H9 (cell line): ENCODE results near the gene SREBF1. TPM values are rescaled to one million over a fixed set of nuclear protein-coding genes. Genes with fewer than 3 reads are reported as not detected.

Source experiments
- DNase-seq: peaks from one replicate; pipeline ENCODE4 v3.0.0-alpha.2; 2017
- H2AFZ ChIP-seq: one replicate; pipeline ENCODE4 v1.6.1; 2013; ENCODE audit warnings: mild to moderate bottlenecking, low read length, control low read depth, moderate library complexity
- H2AK5ac ChIP-seq: 2 replicates; pipeline ENCODE4 v1.6.1; 2013; ENCODE audit warnings: low read length, control low read depth, mixed read lengths; ENCODE audit not compliant: insufficient read length
- H2BK120ac ChIP-seq: one replicate; pipeline ENCODE4 v1.6.1; 2013; ENCODE audit warnings: low read depth, mild to moderate bottlenecking, low read length, control low read depth, inconsistent platforms; ENCODE audit not compliant: poor library complexity, severe bottlenecking
- H2BK12ac ChIP-seq: 2 replicates; pipeline ENCODE4 v1.6.1; 2013; ENCODE audit warnings: low read length, control low read depth, mixed read lengths, low read depth; ENCODE audit not compliant: insufficient read length
- H2BK15ac ChIP-seq: 2 replicates; pipeline ENCODE4 v1.6.1; 2013; ENCODE audit warnings: low read depth, low read length, control low read depth
- H2BK20ac ChIP-seq: one replicate; pipeline ENCODE4 v1.6.1; 2013; ENCODE audit warnings: low read depth, mild to moderate bottlenecking, low read length, control low read depth, inconsistent platforms; ENCODE audit not compliant: poor library complexity, severe bottlenecking
- H2BK5ac ChIP-seq: 2 replicates; pipeline ENCODE4 v1.6.1; 2013; ENCODE audit warnings: low read length, control low read depth, mixed read lengths; ENCODE audit not compliant: insufficient read length
- H3K14ac ChIP-seq: 2 replicates; pipeline ENCODE4 v1.6.1; 2013; ENCODE audit warnings: low read length, control low read depth; ENCODE audit not compliant: insufficient read depth
- H3K18ac ChIP-seq: 2 replicates; pipeline ENCODE4 v1.6.1; 2013; ENCODE audit warnings: low read depth, mild to moderate bottlenecking, mixed read lengths, low read length, control low read depth; ENCODE audit not compliant: insufficient read length
- H3K23ac ChIP-seq: 2 replicates; pipeline ENCODE4 v1.6.1; 2013; ENCODE audit warnings: low read length, control low read depth, mixed read lengths, low read depth; ENCODE audit not compliant: insufficient read length
- H3K23me2 ChIP-seq: 2 replicates; pipeline ENCODE4 v1.6.1; 2013; ENCODE audit warnings: low read depth, mild to moderate bottlenecking, mixed read lengths, low read length, control low read depth; ENCODE audit not compliant: insufficient read length, poor library complexity, severe bottlenecking
- H3K27ac ChIP-seq: 2 replicates; pipeline ENCODE4 v1.5.1; 2013; ENCODE audit warnings: low read length, control low read depth, mixed read lengths, low read depth; ENCODE audit not compliant: insufficient read length
- H3K27me3 ChIP-seq: 2 replicates; pipeline ENCODE4 v1.6.1; 2013; ENCODE audit warnings: low read length, control low read depth, inconsistent platforms; ENCODE audit not compliant: insufficient read depth
- H3K4ac ChIP-seq: 2 replicates; pipeline ENCODE4 v1.6.1; 2013; ENCODE audit warnings: low read depth, mild to moderate bottlenecking, control low read depth, inconsistent platforms, low read length, moderate library complexity
- H3K4me1 ChIP-seq: 2 replicates; pipeline ENCODE4 v1.6.1; 2013; ENCODE audit warnings: low read length, control low read depth, inconsistent platforms; ENCODE audit not compliant: insufficient read depth
- H3K4me2 ChIP-seq: 2 replicates; pipeline ENCODE4 v1.6.1; 2013; ENCODE audit warnings: low read length, control low read depth, mixed read lengths; ENCODE audit not compliant: insufficient read length, insufficient read depth
- H3K56ac ChIP-seq: 2 replicates; pipeline ENCODE4 v1.6.1; 2013; ENCODE audit warnings: low read depth, mild to moderate bottlenecking, mixed read lengths, low read length, control low read depth; ENCODE audit not compliant: insufficient read length
- H3K79me1 ChIP-seq: 2 replicates; pipeline ENCODE4 v1.6.1; 2013; ENCODE audit warnings: low read depth, mild to moderate bottlenecking, moderate library complexity, low read length, control low read depth, inconsistent platforms; ENCODE audit not compliant: insufficient read depth, poor library complexity, severe bottlenecking
- H3K79me2 ChIP-seq: 2 replicates; pipeline ENCODE4 v1.6.1; 2013; ENCODE audit warnings: low read length, control low read depth, inconsistent platforms; ENCODE audit not compliant: insufficient read depth
- H3K9ac ChIP-seq: 2 replicates; pipeline ENCODE4 v1.6.1; 2013; ENCODE audit warnings: low read length, control low read depth, mixed read lengths; ENCODE audit not compliant: insufficient read length; ENCODE audit errors: extremely low read depth
- H3K9me3 ChIP-seq: one replicate; pipeline ENCODE4 v1.6.1; 2013; ENCODE audit warnings: low read depth, low read length, inconsistent platforms; ENCODE audit not compliant: control insufficient read depth
- H3T11ph ChIP-seq: one replicate; pipeline ENCODE4 v1.6.1; 2013; ENCODE audit warnings: mild to moderate bottlenecking, low read length, control low read depth, inconsistent platforms
- H4K20me1 ChIP-seq: one replicate; pipeline ENCODE4 v1.6.1; 2013; ENCODE audit not compliant: control insufficient read depth, insufficient read length, insufficient read depth
- H4K5ac ChIP-seq: 2 replicates; pipeline ENCODE4 v1.6.1; 2013; ENCODE audit warnings: low read depth, mild to moderate bottlenecking, mixed read lengths, low read length, control low read depth; ENCODE audit not compliant: insufficient read length
- H4K8ac ChIP-seq: replicated peaks from 2 replicates; pipeline ENCODE4 v1.6.1; 2013; ENCODE audit warnings: low read length, control low read depth, mixed read lengths, low read depth; ENCODE audit not compliant: insufficient read length
- H4K91ac ChIP-seq: 2 replicates; pipeline ENCODE4 v1.6.1; 2013; ENCODE audit warnings: low read depth, mild to moderate bottlenecking, moderate library complexity, mixed read lengths, low read length, control low read depth; ENCODE audit not compliant: insufficient read length
- H3K27ac Mint-ChIP-seq, 3 experiments: 2 replicates in 2 of 3; 3 replicates in 1 of 3; pipeline ENCODE4 v1.8.0; 2020 to 2021; ENCODE audit warnings: mixed read lengths in 3 of 3, mild to moderate bottlenecking in 1 of 3, moderate library complexity in 1 of 3
- H3K27me3 Mint-ChIP-seq: 2 replicates; pipeline ENCODE4 v1.8.0; 2021; ENCODE audit warnings: low read depth, mild to moderate bottlenecking, moderate library complexity, mixed read lengths
- H3K36me3 Mint-ChIP-seq, 3 experiments: 2 replicates in 2 of 3; 3 replicates in 1 of 3; pipeline ENCODE4 v1.8.0; 2020 to 2021; ENCODE audit warnings: low read depth in 3 of 3, mixed read lengths in 3 of 3; ENCODE audit not compliant: insufficient read depth in 1 of 3
- H3K4me1 Mint-ChIP-seq, 2 experiments: 2 replicates each; pipeline ENCODE4 v1.8.0; 2020; ENCODE audit warnings: mixed read lengths in 2 of 2
- H3K4me3 Mint-ChIP-seq, 2 experiments: 2 replicates in 1 of 2; 3 replicates in 1 of 2; pipeline ENCODE4 v1.8.0; 2020 to 2021; ENCODE audit warnings: mild to moderate bottlenecking in 2 of 2, mixed read lengths in 2 of 2, moderate library complexity in 1 of 2
- H3K9me3 Mint-ChIP-seq, 2 experiments: 2 replicates in 1 of 2; 3 replicates in 1 of 2; pipeline ENCODE4 v1.8.0; 2020; ENCODE audit warnings: mild to moderate bottlenecking in 2 of 2, mixed read lengths in 2 of 2, moderate library complexity in 1 of 2
- WGBS: extraction: QIAGEN DNeasy Blood & Tissue Kit; methylation state at CpG from one replicate; pipeline ENCODE4 v1.1.7; 2013; ENCODE audit warnings: missing lambda C conversion rate, low lambda C conversion rate, mixed read lengths; ENCODE audit not compliant: insufficient read length; ENCODE audit errors: extremely low coverage; 5-methylcytosine and 5-hydroxymethylcytosine counted together
- total RNA-seq: library from RNA; stranded (reverse); gene quantifications from 2 replicates; pipeline ENCODE4 v1.2.1, GENCODE V29; 2021
- TF ChIP-seq, protein P1 (sequence below): fragments of 200-600 bp; sonication (generic); conservative IDR thresholded peaks from 3 replicates; pipeline ENCODE4 v1.8.0; 2021; ENCODE audit warnings: antibody characterized with exemption, mild to moderate bottlenecking

SREBF1 gene
- total RNA-seq, 1 experiment from 2014 or later: 81.9 TPM

DNA sequence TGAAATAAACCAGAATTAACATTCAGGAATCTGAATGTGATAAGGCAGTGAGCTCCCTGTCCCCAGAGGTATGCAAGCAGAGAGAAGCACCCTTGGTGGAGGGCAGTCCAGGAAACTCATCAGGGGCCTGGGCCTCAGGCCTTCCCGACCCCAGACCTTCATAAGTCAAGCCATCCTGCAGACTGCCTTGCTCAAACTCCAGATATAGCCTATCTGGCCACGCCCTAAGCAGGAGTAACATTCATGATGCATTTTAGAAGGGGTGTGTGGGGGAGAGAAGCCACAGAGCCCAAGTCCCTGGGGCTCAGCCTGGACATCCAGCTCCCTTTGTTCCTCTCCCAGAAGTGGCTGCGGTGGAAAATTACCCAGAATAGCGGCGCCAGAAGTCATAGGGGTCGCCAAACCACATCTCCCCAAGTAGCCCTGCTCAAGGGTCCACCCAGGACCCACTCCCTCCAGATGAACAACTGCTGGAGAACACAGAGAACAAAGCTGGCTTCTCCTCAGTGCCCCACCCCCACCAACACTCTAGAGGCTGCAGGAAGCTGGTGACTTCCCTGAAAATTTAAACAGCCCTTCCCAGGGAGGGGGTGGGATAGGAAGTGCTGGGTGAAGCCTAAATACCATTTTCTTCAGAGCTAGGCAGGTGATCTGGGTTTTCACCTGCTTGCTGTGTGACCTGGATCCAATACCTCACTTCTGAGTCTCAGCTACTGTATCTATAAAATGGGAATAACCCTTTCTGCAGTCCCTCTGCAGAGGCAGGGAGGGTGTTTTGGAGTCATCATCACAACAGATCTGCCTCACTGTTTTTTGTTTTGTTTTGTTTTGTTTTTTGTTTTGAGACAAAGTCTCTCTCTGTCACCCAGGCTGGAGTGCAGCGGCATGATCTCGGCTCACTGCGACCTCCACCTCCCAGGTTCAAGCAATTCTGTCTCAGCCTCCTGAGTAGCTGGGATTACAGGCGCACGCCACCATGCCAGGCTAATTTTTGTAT lies 1.5 kb upstream of the SREBF1 start:
- peak overlapping the region; percentile 35 to 87 for H3K4me3 Mint-ChIP-seq
- H2BK5ac ChIP-seq: no peak overlapping the region
- H2BK15ac ChIP-seq: no peak overlapping the region
- H4K5ac ChIP-seq: peak overlapping the region; percentile 59
- peak overlapping the region; percentile 63 for H2BK12ac ChIP-seq
- peaks cover 2% of the 10 kb centered on the region; the same call in 1 of the 2 replicates for H3K27me3 Mint-ChIP-seq
- peak overlapping the region; percentile 81 for H3K4ac ChIP-seq
- no peaks in the 10 kb centered on the region for H3K79me1 ChIP-seq
- peak overlapping the region; percentile 96 for H2AK5ac ChIP-seq
- WGBS: no CpG with 5 or more reads among the region's 11 CpGs
- peak overlapping the region; percentile 55 for H3K27ac ChIP-seq
- peaks cover 7 to 23% (median 20%) of the 10 kb centered on the region in 3 experiments for H3K36me3 Mint-ChIP-seq
- peak overlapping the region; percentile 2 for H4K91ac ChIP-seq
- peaks cover 61 to 74% of the 10 kb centered on the region in 2 experiments for H3K4me1 Mint-ChIP-seq
- H3K18ac ChIP-seq: peak overlapping the region; percentile 83
- H3K23me2 ChIP-seq: peaks cover 13% of the 10 kb centered on the region
- H3K23ac ChIP-seq: no peak overlapping the region
- no peak overlapping the region for H2BK20ac ChIP-seq
- H3K4me1 ChIP-seq: peaks cover 21% of the 10 kb centered on the region
- peaks cover 3% of the 10 kb centered on the region for H4K20me1 ChIP-seq
- H3K14ac ChIP-seq: peak overlapping the region; percentile 1; the same call in 1 of the 2 replicates
- TF ChIP-seq, protein P1, sequence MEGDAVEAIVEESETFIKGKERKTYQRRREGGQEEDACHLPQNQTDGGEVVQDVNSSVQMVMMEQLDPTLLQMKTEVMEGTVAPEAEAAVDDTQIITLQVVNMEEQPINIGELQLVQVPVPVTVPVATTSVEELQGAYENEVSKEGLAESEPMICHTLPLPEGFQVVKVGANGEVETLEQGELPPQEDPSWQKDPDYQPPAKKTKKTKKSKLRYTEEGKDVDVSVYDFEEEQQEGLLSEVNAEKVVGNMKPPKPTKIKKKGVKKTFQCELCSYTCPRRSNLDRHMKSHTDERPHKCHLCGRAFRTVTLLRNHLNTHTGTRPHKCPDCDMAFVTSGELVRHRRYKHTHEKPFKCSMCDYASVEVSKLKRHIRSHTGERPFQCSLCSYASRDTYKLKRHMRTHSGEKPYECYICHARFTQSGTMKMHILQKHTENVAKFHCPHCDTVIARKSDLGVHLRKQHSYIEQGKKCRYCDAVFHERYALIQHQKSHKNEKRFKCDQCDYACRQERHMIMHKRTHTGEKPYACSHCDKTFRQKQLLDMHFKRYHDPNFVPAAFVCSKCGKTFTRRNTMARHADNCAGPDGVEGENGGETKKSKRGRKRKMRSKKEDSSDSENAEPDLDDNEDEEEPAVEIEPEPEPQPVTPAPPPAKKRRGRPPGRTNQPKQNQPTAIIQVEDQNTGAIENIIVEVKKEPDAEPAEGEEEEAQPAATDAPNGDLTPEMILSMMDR: no peak
- no peaks in the 10 kb centered on the region for H3K27me3 ChIP-seq
- H3K9me3 ChIP-seq: no peaks in the 10 kb centered on the region
- no peak overlapping the region for H3K9ac ChIP-seq
- DNase-seq: peak; percentile 93
- H3K56ac ChIP-seq: no peak overlapping the region
- no peaks in the 10 kb centered on the region; a peak in 3 of 5 replicates for H3K9me3 Mint-ChIP-seq
- peaks cover 15% of the 10 kb centered on the region; the same call in 1 of the 2 replicates for H3K79me2 ChIP-seq
- H3K4me2 ChIP-seq: peak overlapping the region; percentile 3
- peak overlapping the region; percentile 21 for H4K8ac ChIP-seq
- H3K27ac Mint-ChIP-seq: peak overlapping the region; percentile 98 to 99 (median 99)
- H2AFZ ChIP-seq: no peak overlapping the region
- H2BK120ac ChIP-seq: no peak overlapping the region
- H3T11ph ChIP-seq: no peak overlapping the region
